Panc1 (cell line): ENCODE results near the gene TNFSF4. TPM values are rescaled to one million over a fixed set of nuclear protein-coding genes. Genes with fewer than 3 reads are reported as not detected.

Experiments used
- ATAC-seq: fragments of 200-7000 bp; cut with Tn5 transposase; 2 replicates; pipeline ENCODE4 v1.9.1; 2020; ENCODE audit warnings: mild to moderate bottlenecking, moderate library complexity
- BruUV-seq: library from RNA; stranded (reverse); fragments of 400-500 nt; replicated peaks from 2 replicates; lab custom pipeline; 2021; lab: Mats Ljungman, UMichigan
- CTCF ChIA-PET: fragments of 300-600 bp; sonication (Branson Sonifier 250); formaldehyde crosslinking; loops from one replicate; lab custom pipeline; 2022; ENCODE audit warnings: antibody characterized with exemption; lab: Charles Lee
- POLR2A ChIA-PET: fragments of 300-600 bp; sonication (Branson Sonifier 250); formaldehyde crosslinking; loops from one replicate; lab custom pipeline; 2022; ENCODE audit warnings: antibody characterized with exemption; lab: Charles Lee
- DNase-seq: peaks from one replicate; pipeline ENCODE4 v3.0.0-alpha.2; 2010; ENCODE audit warnings: low read depth, low spot score
- H3K27ac ChIP-seq: 2 replicates; pipeline ENCODE4 v1.5.1; 2011; ENCODE audit warnings: mild to moderate bottlenecking, low read length, inconsistent platforms
- H3K27me3 ChIP-seq: fragments of 200-500 bp; sonication (Bioruptor generic); 2 replicates; pipeline ENCODE4 v1.6.0; 2014; ENCODE audit warnings: low read length, inconsistent platforms; ENCODE audit not compliant: control insufficient read depth, insufficient read depth
- H3K36me3 ChIP-seq: fragments of 200-500 bp; sonication (Bioruptor generic); 2 replicates; pipeline ENCODE4 v1.5.1; 2014; ENCODE audit warnings: inconsistent platforms, mild to moderate bottlenecking, low read length, moderate library complexity; ENCODE audit not compliant: control insufficient read depth, insufficient read depth
- H3K4me1 ChIP-seq: 2 replicates; pipeline ENCODE4 v1.5.1; 2011; ENCODE audit warnings: inconsistent platforms, mild to moderate bottlenecking, low read length, moderate library complexity; ENCODE audit not compliant: control insufficient read depth, insufficient read depth
- H3K4me3 ChIP-seq, 2 experiments: 2 replicates each; pipeline ENCODE4 v1.5.1; 2011 to 2012; ENCODE audit warnings: low read depth in 2 of 2, low read length in 2 of 2, mild to moderate bottlenecking in 2 of 2, inconsistent platforms in 1 of 2, moderate library complexity in 1 of 2
- H3K9me3 ChIP-seq: fragments of 200-500 bp; sonication (Bioruptor generic); 2 replicates; pipeline ENCODE4 v1.5.1; 2014; ENCODE audit warnings: low read depth, mild to moderate bottlenecking, inconsistent platforms, low read length, moderate library complexity; ENCODE audit not compliant: control insufficient read depth, insufficient read depth
- POLR2AphosphoS5 ChIP-seq: IDR thresholded peaks from 2 replicates; pipeline ENCODE4 v1.6.1; 2012; ENCODE audit warnings: mild to moderate bottlenecking, low read depth, low read length, moderate library complexity
- SIN3A ChIP-seq: IDR thresholded peaks from 2 replicates; pipeline ENCODE4 v1.6.1; 2012; ENCODE audit warnings: low read depth, mild to moderate bottlenecking, low read length, moderate library complexity, borderline replicate concordance; ENCODE audit not compliant: insufficient read depth
- TCF7L2 ChIP-seq: IDR thresholded peaks from 2 replicates; pipeline ENCODE4 v1.6.1; 2011; ENCODE audit warnings: mild to moderate bottlenecking, low read depth, low read length, inconsistent platforms
- in situ Hi-C: cut with HindIII; loops from 2 replicates; pipeline ENCODE4 v1.10.0; 2016; ENCODE audit warnings: low sequenced_read_pairs, low pct_unique_long_range_greater_than_20kb
- intact Hi-C: fragments of 100-400 bp; cut with micrococcal nuclease; formaldehyde crosslinking; loops from one replicate; pipeline ENCODE4 v1.10.0; 2022; ENCODE audit not compliant: unreplicated experiment
- total RNA-seq: library from RNA; stranded (reverse); gene quantifications from one replicate; pipeline ENCODE4 v1.2.1, GENCODE V29; 2021; ENCODE audit not compliant: unreplicated experiment
- TF ChIP-seq, protein P1 (sequence below), 2 experiments: IDR thresholded peaks; 2 replicates each; pipeline ENCODE4 v1.6.1; 2011 to 2012; ENCODE audit warnings: low read depth in 2 of 2, control low read depth in 1 of 2, low read length in 1 of 2, mild to moderate bottlenecking in 1 of 2, moderate library complexity in 1 of 2; ENCODE audit not compliant: insufficient read depth in 1 of 2
- TF ChIP-seq, protein P2 (sequence below): fragments of 450-650 bp; IDR thresholded peaks from 2 replicates; pipeline ENCODE4 v1.5.1; 2017; ENCODE audit warnings: mild to moderate bottlenecking

TNFSF4 gene
- total RNA-seq, 1 experiment from 2014 or later = 0.13 TPM

DNA sequence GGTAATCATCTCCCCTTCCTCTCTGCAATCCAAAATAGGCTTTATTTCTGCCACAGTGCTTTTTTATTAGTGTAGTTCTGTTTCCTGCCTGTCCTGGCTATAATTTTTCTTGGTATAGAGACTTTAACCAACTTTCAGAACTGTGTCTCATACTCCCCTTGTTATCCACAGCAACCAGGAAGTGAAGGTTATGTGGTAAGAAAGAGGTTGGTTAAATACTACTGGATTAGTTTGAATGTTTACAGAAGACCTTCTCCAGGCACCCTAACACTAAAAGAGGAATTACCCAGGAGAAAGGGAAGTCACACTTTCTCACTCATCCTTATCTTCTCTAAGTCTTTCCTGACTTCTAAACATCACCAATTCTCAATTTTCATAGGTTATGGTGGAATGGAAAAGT, 17.8 kb upstream of the TNFSF4 start:
- in situ Hi-C loops (no loop called here), intact Hi-C loops (no loop called here)
- no peaks in the 10 kb centered on the region for H3K9me3 ChIP-seq
- ChIA-PET CTCF (no interaction called here), POLR2A (no interaction called here)
- H3K4me1 ChIP-seq = no peaks in the 10 kb centered on the region
- no TSS peak for BruUV-seq
- H3K4me3 ChIP-seq = no peak overlapping the region
- ATAC-seq = no peak
- no peak for DNase-seq
- H3K27ac ChIP-seq = no peak overlapping the region
- H3K36me3 ChIP-seq = no peaks in the 10 kb centered on the region
- no peaks in the 10 kb centered on the region; the same call in 1 of the 2 replicates for H3K27me3 ChIP-seq
- TF ChIP-seq, protein P1, sequence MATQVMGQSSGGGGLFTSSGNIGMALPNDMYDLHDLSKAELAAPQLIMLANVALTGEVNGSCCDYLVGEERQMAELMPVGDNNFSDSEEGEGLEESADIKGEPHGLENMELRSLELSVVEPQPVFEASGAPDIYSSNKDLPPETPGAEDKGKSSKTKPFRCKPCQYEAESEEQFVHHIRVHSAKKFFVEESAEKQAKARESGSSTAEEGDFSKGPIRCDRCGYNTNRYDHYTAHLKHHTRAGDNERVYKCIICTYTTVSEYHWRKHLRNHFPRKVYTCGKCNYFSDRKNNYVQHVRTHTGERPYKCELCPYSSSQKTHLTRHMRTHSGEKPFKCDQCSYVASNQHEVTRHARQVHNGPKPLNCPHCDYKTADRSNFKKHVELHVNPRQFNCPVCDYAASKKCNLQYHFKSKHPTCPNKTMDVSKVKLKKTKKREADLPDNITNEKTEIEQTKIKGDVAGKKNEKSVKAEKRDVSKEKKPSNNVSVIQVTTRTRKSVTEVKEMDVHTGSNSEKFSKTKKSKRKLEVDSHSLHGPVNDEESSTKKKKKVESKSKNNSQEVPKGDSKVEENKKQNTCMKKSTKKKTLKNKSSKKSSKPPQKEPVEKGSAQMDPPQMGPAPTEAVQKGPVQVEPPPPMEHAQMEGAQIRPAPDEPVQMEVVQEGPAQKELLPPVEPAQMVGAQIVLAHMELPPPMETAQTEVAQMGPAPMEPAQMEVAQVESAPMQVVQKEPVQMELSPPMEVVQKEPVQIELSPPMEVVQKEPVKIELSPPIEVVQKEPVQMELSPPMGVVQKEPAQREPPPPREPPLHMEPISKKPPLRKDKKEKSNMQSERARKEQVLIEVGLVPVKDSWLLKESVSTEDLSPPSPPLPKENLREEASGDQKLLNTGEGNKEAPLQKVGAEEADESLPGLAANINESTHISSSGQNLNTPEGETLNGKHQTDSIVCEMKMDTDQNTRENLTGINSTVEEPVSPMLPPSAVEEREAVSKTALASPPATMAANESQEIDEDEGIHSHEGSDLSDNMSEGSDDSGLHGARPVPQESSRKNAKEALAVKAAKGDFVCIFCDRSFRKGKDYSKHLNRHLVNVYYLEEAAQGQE (IDR thresholded peaks at IDR 0.05; ENCODE audit: insufficient read depth in 1 of 2, low read depth in 2 of 2, low read length in 1 of 2) = no peak
- TF ChIP-seq SIN3A = no peak
- no peak for TF ChIP-seq TCF7L2
- TF ChIP-seq POLR2AphosphoS5 = no peak
- TF ChIP-seq, protein P2, sequence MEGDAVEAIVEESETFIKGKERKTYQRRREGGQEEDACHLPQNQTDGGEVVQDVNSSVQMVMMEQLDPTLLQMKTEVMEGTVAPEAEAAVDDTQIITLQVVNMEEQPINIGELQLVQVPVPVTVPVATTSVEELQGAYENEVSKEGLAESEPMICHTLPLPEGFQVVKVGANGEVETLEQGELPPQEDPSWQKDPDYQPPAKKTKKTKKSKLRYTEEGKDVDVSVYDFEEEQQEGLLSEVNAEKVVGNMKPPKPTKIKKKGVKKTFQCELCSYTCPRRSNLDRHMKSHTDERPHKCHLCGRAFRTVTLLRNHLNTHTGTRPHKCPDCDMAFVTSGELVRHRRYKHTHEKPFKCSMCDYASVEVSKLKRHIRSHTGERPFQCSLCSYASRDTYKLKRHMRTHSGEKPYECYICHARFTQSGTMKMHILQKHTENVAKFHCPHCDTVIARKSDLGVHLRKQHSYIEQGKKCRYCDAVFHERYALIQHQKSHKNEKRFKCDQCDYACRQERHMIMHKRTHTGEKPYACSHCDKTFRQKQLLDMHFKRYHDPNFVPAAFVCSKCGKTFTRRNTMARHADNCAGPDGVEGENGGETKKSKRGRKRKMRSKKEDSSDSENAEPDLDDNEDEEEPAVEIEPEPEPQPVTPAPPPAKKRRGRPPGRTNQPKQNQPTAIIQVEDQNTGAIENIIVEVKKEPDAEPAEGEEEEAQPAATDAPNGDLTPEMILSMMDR = no peak

DNA sequence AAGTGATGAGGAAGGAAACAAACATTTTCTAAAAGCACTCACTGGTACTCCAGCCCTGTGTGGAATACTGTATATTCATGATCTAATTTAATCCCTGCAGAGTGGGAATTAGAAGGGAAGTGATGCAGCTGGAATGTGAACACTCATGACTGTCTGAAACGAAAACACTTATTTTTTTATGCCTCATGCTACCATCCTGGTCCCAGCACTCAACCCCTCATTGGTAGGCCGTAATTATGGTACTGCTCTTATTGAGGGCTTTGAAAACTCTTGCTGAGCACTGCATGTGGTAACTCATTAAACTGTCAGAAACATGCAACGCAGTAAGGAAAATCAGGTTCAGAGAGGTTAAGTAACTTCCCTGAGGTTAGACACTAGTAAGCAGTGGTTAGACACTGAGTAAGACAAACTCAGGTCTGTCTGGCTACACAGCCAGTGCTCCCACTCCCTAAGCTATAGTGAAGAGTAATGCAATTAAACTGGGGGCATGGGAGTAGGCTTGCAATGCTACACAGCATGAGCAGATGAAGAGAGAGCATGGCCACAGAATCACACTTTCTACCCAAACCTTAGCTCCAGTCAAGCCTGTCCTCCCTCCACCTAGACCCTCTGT, 17.3 kb upstream of the TNFSF4 start:
- BruUV-seq = no TSS peak
- TF ChIP-seq TCF7L2 (no peak), SIN3A (no peak), POLR2AphosphoS5 (no peak)
- TF ChIP-seq, protein P2 = no peak
- TF ChIP-seq, protein P1 (IDR thresholded peaks at IDR 0.05; ENCODE audit: insufficient read depth in 1 of 2, low read depth in 2 of 2, low read length in 1 of 2) = no peak
- H3K36me3 ChIP-seq = no peaks in the 10 kb centered on the region
- H3K9me3 ChIP-seq = no peaks in the 10 kb centered on the region
- in situ Hi-C loops = no loop called here
- CTCF ChIA-PET = no interaction called here
- no peaks in the 10 kb centered on the region; the same call in 1 of the 2 replicates for H3K27me3 ChIP-seq
- intact Hi-C loops = no loop called here
- no peak for DNase-seq
- POLR2A ChIA-PET = no interaction called here
- H3K4me3 ChIP-seq = no peak overlapping the region
- ATAC-seq = no peak
- no peaks in the 10 kb centered on the region for H3K4me1 ChIP-seq
- no peak overlapping the region for H3K27ac ChIP-seq
